Measurements from ENCODE around the gene LTBP4.

Gene LTBP4

GRCh38 chr19:40668991-40669614 is 67.9 kb downstream of the LTBP4 start:
- no peak for DNase-seq

- DNase-seq = no peak
Measured at GRCh38 chr19:40671404-40671803, 70.2 kb downstream of the LTBP4 start.

GRCh38 chr19:40672038-40672437 is 70.9 kb downstream of the LTBP4 start:
- no peak for DNase-seq

DNA sequence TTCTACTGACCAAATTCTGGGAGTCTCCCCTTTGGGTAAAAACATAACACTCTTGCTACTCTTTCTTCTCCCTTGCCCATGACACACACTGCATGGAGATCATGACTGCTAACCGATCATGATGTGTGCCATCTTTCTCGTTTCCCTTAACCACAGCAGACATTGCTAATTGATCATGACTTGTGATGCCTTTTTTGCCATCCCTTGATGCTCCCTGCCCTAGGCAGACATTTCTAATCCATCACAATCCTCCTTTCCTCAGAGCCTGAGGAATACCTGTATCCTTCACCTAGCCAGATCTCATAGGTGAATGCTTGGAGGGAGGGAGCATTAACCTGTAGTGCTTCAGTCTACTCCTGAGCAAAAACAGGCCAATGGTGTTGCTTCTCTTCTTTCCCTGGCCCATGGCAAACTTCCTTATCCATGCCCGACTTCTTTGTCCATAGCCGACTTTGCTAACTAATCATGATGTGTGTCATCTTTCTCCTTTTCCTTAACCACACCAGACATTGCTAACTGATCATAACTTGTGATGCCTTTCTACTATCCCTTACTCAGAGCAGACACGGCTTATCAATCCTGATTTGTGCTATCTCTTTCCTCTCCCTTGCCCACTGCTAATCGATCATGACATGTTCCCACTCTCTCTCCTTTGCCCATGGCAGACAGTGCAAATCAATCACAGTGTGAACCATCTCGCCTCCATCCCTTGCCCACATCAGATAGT is 71.6 kb downstream of the LTBP4 start:
- no peak for DNase-seq

DNA sequence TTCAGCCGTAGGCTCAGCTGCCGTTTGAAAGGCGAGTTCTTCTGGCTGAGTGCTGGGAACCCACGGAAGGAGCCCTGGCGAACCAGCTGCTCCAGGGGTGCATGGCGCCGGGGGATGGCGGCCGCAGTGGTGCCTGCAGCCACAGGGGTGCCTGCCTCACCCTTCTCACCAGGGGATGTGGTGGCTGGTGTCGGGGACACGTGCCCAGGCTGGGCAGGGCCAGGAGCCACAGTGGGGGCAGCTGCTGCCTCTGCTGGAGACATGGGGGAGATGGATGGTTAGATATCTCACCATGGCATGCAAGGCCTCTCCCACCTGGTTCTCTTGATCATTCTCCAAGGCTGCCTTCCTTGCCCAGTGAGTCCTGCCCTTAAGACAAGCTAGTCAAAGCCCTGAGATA is 72.2 kb downstream of the LTBP4 start:
- DNase-seq = no peak

- no peak for DNase-seq
Measured at GRCh38 chr19:40674291-40674690, 73.1 kb downstream of the LTBP4 start.

GRCh38 chr19:40677156-40677555 is 76.0 kb downstream of the LTBP4 start:
- DNase-seq = no peak
